ENCODE results near the gene SLC24A4.
A peak's percentile ranks its signal among the peaks of the same experiment; 100 is the strongest.

SLC24A4 gene

GRCh38 chr14:92340071-92340470, 17.1 kb downstream of the SLC24A4 start:
- DNase-seq (ENCODE audit: low read depth in 2 of 2), result no peak
- H3K4me3 ChIP-seq (replicated peaks in 1 of 2; ENCODE audit: low read depth in 2 of 2, low read length in 2 of 2), result no peak overlapping the region
- no peak for TF ChIP-seq CTCF (IDR thresholded peaks at IDR 0.05; ENCODE audit: low read depth, low read length)

GRCh38 chr14:92340931-92341330, 18.0 kb downstream of the SLC24A4 start:
- DNase-seq (ENCODE audit: low read depth in 2 of 2), result no peak
- no peak overlapping the region for H3K4me3 ChIP-seq (replicated peaks in 1 of 2; ENCODE audit: low read depth in 2 of 2, low read length in 2 of 2)
- no peak for TF ChIP-seq CTCF (IDR thresholded peaks at IDR 0.05; ENCODE audit: low read depth, low read length)

- no peak overlapping the region for H3K4me3 ChIP-seq (replicated peaks in 1 of 2; ENCODE audit: low read depth in 2 of 2, low read length in 2 of 2)
- no peak for DNase-seq (ENCODE audit: low read depth in 2 of 2)
- TF ChIP-seq CTCF (IDR thresholded peaks at IDR 0.05; ENCODE audit: low read depth, low read length), result no peak
Observed at GRCh38 chr14:92341791-92342190, 18.8 kb downstream of the SLC24A4 start.

GRCh38 chr14:92348154-92348553, 25.2 kb downstream of the SLC24A4 start:
- no peak overlapping the region for H3K4me3 ChIP-seq (replicated peaks in 1 of 2; ENCODE audit: low read depth in 2 of 2, low read length in 2 of 2)
- no peak for TF ChIP-seq CTCF (IDR thresholded peaks at IDR 0.05; ENCODE audit: low read depth, low read length)
- DNase-seq (ENCODE audit: low read depth in 2 of 2), result no peak

- no peak overlapping the region for H3K4me3 ChIP-seq (replicated peaks in 1 of 2; ENCODE audit: low read depth in 2 of 2, low read length in 2 of 2)
- no peak for DNase-seq (ENCODE audit: low read depth in 2 of 2)
- no peak for TF ChIP-seq CTCF (IDR thresholded peaks at IDR 0.05; ENCODE audit: low read depth, low read length)
Observed at GRCh38 chr14:92351750-92352149, 28.8 kb downstream of the SLC24A4 start.

GRCh38 chr14:92352158-92352985, 29.4 kb downstream of the SLC24A4 start:
- peak; percentile 36 for TF ChIP-seq CTCF (IDR thresholded peaks at IDR 0.05; ENCODE audit: low read depth, low read length)
- peak; percentile 13 to 45 for DNase-seq (ENCODE audit: low read depth in 2 of 2)
- no peak overlapping the region for H3K4me3 ChIP-seq (replicated peaks in 1 of 2; ENCODE audit: low read depth in 2 of 2, low read length in 2 of 2)
